ENCODE data around the gene LPO.

- TF ChIP-seq CTCF (conservative IDR thresholded peaks at IDR 0.05) = no peak
- TF ChIP-seq ZFX (IDR thresholded peaks at IDR 0.05) = no peak
Observed at GRCh38 chr17:58271216-58271931, 33.0 kb downstream of the LPO start.

Data from C4-2B (cell line).